Muscle of back (tissue), 11 donors: Measurements from ENCODE around the gene L3MBTL2. TPM values are rescaled to one million over a fixed set of nuclear protein-coding genes. Genes with fewer than 3 reads are reported as not detected.
A peak's percentile ranks its signal among the peaks of the same experiment; 100 is the strongest.
"Not testable (repeated sequence)": the region's sequence is repeated elsewhere in the genome, so short reads cannot be mapped to it uniquely, and the experiment has no call there.

Experiments used
- DNase-seq, 3 donors: peaks; one replicate each; pipeline versions ENCODE4 v3.0.0 to v3.0.0-alpha.2; 2013
- polyA plus RNA-seq, 10 donors: library from polyadenylated mRNA; unstranded; fragments of 120-200 nt; gene quantifications; one replicate each; pipeline ENCODE4 v1.2.1, GENCODE V29; 2013; ENCODE audit not compliant: insufficient read length in 10 of 10

The L3MBTL2 gene
- polyA plus RNA-seq, 10 donors = 12.2 to 16.9 (median 14.0) TPM

- DNase-seq = peak in 2 of 3 donors; percentile 14 to 43
These were observed 35.4 kb downstream of the L3MBTL2 start, which contains the start of gene CHADL for GRCh38 chr22:41240377-41241132. Gene CHADL, minus strand, starts transcription at chr22:41240931. Its CDS starts 50 bp downstream, at chr22:41240881.

DNA sequence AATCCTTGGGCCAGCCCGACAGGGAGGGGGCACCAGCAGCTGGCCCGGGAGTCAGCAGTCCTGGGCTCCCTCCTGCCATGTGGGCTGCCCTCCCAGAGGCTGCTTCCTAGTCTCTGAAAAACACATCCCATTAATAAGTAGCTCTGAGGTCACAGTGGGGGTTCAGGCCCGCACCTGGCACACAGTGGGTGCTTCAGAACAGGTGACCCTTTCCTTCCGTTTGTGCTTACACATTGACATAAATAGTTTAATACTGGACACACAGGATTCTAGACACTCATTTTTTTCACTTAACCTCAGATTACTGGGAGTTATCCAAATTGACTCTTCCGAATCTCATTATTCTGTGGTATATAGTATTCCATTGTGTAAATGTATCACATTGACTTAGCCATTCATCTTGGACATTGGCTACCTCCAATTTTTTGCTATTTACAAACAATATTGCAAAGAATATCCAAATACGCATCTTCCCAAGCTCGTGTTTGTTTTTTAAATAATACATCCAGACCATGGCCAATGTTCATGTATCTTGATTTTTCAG is 36.1 kb downstream of the L3MBTL2 start:
- DNase-seq = no peak

- DNase-seq = no peak
These were observed 37.4 kb downstream of the L3MBTL2 start for GRCh38 chr22:41242396-41243117.

GRCh38 chr22:41243361-41243760 is 38.2 kb downstream of the L3MBTL2 start:
- DNase-seq = no peak

DNA sequence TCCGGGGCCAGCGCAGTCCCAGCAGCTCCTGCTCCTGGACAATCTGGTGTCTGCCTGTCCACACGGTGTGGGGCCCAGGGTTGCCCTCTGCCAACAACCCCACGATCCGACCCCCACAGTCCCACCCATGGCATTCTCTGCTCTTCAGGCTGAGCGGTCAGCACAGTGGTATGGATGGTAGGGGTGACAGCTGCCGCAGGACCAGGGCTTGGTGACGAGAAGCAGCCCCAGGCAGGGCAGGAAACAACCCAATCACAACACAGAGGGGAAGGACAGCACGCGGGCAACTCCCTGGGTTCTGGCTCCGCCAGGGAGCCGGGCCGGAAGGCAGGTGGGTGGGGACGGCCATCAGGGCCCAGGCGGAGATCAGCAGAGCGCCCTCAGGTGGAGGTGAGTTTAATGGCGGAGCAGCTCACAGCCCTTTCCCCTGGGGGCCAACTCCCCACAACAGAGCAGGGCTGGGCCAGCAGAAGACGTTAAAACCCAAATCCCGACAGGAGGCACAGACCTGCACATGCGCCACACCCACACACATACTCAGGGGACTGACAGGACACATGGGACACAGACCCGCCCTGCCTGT is 40.9 kb downstream of the L3MBTL2 start:
- no peak for DNase-seq

GRCh38 chr22:41247703-41248102 is 42.6 kb downstream of the L3MBTL2 start:
- DNase-seq = no peak

DNA sequence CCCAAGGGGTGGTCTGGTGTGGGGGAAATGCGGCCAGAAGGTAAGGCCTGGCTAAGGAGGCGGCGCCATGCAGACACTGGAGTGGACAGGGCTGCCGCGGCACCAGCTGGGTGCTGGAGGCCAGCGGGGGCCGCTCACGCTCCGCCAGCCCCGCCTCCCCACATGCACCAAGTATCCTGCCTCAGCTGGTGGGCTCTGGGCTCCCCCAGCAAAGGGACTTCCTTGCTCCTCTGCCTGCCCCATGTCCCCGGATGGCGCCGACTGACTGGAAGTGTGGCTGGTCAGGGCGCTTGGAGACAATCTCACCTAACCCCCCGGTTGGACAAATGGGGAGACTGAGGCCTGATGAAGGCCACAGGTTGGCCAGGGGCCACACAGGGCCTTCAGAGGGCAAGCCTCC is 43.2 kb downstream of the L3MBTL2 start:
- no peak for DNase-seq

DNA sequence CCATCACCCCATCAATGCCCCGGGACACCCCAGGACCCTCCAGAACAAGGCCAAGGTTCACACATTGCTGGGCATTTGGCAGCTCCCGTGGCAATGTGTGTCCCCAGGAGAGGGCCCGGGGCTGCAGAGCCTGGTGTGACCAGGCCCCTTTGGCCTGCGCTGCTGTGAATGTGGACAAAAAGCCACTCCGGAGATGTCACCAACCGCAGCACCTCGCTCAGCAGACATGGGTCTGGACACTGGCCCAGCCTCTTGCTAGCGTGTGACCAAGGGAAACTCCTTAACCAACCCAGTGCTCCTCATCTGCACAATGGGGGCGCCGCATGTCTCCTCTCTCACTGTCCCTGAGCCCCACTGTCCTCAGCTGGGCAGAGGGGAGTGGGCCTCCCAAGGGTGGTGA is 43.6 kb downstream of the L3MBTL2 start:
- DNase-seq = no peak

- DNase-seq = no peak
These were observed 44.3 kb downstream of the L3MBTL2 start for GRCh38 chr22:41249442-41249841.

GRCh38 chr22:41250127-41250526 is 45.0 kb downstream of the L3MBTL2 start:
- DNase-seq = no peak

- DNase-seq = no peak
These were observed 47.3 kb downstream of the L3MBTL2 start for GRCh38 chr22:41252365-41252764.

- DNase-seq = no peak
These were observed 49.1 kb downstream of the L3MBTL2 start for GRCh38 chr22:41254230-41254629.

- DNase-seq = peak in 2 of 3 donors; percentile 23 to 32
These were observed 51.4 kb downstream of the L3MBTL2 start for GRCh38 chr22:41256254-41257253.

GRCh38 chr22:41257696-41258095 is 52.6 kb downstream of the L3MBTL2 start:
- no peak for DNase-seq

DNA sequence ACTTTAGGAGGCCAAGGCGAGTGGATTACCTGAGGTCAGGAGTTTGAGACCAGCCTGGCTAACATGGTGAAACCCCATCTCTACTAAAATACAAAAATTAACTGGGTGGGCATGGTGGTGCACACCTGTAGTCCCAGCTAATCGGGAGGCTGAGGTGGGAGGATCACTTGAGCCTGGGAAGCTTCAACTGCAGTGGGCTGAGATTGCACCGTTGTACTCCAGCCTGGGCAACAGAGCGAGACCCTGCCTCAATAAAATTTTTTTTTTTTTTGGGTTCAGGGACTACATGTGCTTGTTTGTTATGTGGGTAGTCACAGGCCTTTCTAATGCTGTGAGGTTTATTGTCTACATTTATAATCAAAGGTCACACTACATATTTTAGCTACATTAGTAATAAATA is 54.6 kb downstream of the L3MBTL2 start:
- DNase-seq = not testable (repeated sequence)

DNA sequence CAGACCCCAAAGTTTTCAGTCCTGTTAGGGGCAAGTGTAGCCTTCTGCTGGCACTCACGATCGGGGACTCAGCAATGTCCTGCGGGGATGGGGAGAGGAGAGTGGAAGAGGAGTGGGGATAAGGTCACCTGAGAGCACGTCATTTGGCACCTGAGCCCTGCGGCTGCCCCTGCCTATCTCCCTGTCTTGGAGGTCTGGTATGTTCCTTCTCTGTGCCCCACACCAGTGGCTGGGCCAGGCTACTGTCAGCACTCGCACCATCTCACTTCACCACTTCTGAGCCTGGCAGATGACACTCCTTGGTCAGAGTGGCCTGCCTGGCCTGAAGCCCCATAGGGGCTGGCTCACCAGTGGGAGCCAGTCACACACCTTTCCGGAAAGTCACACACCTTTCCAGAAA is 55.8 kb downstream of the L3MBTL2 start:
- no peak for DNase-seq

GRCh38 chr22:41261541-41262249 is 56.6 kb downstream of the L3MBTL2 start:
- DNase-seq = no peak

DNA sequence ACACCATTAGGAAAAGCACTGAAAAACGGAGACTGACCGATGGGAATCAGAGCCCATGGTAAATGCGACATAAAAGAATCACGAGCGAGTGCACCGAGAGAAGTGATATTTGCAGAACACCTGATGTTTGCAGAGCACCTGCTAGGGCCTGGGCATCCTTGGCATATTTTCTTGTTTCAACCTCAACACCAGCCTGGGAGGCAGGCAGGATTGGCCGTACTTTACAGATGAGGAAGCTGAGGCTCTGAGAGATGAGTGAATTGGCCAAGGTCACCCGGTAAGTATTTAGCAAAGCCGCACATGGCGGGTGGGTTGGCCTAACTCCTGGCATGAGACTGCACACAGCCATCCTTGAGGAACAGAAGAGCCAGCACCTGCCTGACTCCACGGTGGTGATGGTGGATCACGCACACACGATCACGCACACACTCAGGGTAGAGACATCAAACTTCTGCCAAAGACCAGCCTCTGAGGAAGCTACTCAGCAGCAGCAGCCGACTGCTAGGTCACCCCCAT is 57.2 kb downstream of the L3MBTL2 start:
- DNase-seq = no peak

GRCh38 chr22:41263704-41264103 is 58.6 kb downstream of the L3MBTL2 start:
- no peak for DNase-seq

GRCh38 chr22:41264408-41264941 is 59.4 kb downstream of the L3MBTL2 start:
- no peak for DNase-seq
